Natural killer cell (primary cell): ENCODE measurements around the gene CXCL14. TPM values are rescaled to one million over a fixed set of nuclear protein-coding genes. Genes with fewer than 3 reads are reported as not detected.

Experiments
- ATAC-seq, 3 donors: fragments of 150-1000 bp in 2 of 3; fragments of 200-7000 bp in 1 of 3; cut with Tn5 transposase; 1 replicate in 1 of 3; 2 replicates in 2 of 3; pipeline ENCODE4 v1.10.0; 2021; ENCODE audit warnings: mild to moderate bottlenecking in 2 of 3, moderate library complexity in 2 of 3
- DNase-seq, 2 donors: peaks; one replicate each; pipeline versions ENCODE4 v3.0.0 to v3.0.0-alpha.2; 2013 to 2021; ENCODE audit warnings: mixed read lengths in 1 of 2
- H3K27ac ChIP-seq: one replicate; pipeline ENCODE4 v1.5.1; 2013; ENCODE audit warnings: mild to moderate bottlenecking, low read length
- H3K27me3 ChIP-seq: one replicate; pipeline ENCODE4 v1.6.1; 2013; ENCODE audit warnings: low read length; ENCODE audit not compliant: control insufficient read depth, insufficient read depth
- H3K36me3 ChIP-seq: one replicate; pipeline ENCODE4 v1.6.1; 2013; ENCODE audit warnings: low read length; ENCODE audit not compliant: control insufficient read depth, insufficient read depth
- H3K4me1 ChIP-seq: one replicate; pipeline ENCODE4 v1.6.1; 2013; ENCODE audit warnings: low read length; ENCODE audit not compliant: control insufficient read depth, insufficient read depth
- H3K4me3 ChIP-seq: one replicate; pipeline ENCODE4 v1.5.1; 2013; ENCODE audit warnings: low read length
- H3K9me3 ChIP-seq: one replicate; pipeline ENCODE4 v1.6.1; 2013; ENCODE audit warnings: low read length; ENCODE audit not compliant: control insufficient read depth, insufficient read depth
- H3K27ac Mint-ChIP-seq, 2 donors: one replicate each; pipeline ENCODE4 v1.8.0; 2022; ENCODE audit warnings: mild to moderate bottlenecking in 2 of 2, mixed read lengths in 2 of 2, moderate library complexity in 1 of 2
- H3K27me3 Mint-ChIP-seq, 2 donors: one replicate each; pipeline ENCODE4 v1.8.0; 2022; ENCODE audit warnings: low read depth in 2 of 2, mixed read lengths in 2 of 2
- H3K36me3 Mint-ChIP-seq: one replicate; pipeline ENCODE4 v1.8.0; 2022; ENCODE audit warnings: mixed read lengths
- H3K4me1 Mint-ChIP-seq, 2 donors: one replicate each; pipeline ENCODE4 v1.8.0; 2022; ENCODE audit warnings: mixed read lengths in 2 of 2
- H3K4me3 Mint-ChIP-seq: one replicate; pipeline ENCODE4 v1.8.0; 2022; ENCODE audit warnings: mild to moderate bottlenecking, moderate library complexity, mixed read lengths
- H3K9me3 Mint-ChIP-seq, 2 donors: one replicate each; pipeline ENCODE4 v1.8.0; 2022; ENCODE audit warnings: mixed read lengths in 2 of 2
- CTCF ChIP-seq: fragments of 200-600 bp; IDR thresholded peaks from one replicate; pipeline ENCODE4 v1.8.0; 2022; ENCODE audit warnings: antibody characterized with exemption
- WGBS: methylation state at CpG from one replicate; pipeline ENCODE4 v1.1.7; 2013; ENCODE audit warnings: missing lambda C conversion rate; ENCODE audit not compliant: insufficient coverage; 5-methylcytosine and 5-hydroxymethylcytosine counted together
- intact Hi-C: fragments of 100-400 bp; cut with micrococcal nuclease; formaldehyde crosslinking; loops from one replicate; pipeline ENCODE4 v1.14.2; 2022
- total RNA-seq, 4 donors: library from RNA; stranded (reverse); fragments of 120-200 nt in 1 of 4; gene quantifications; one replicate each; pipeline versions ENCODE4 v1.2.3 to v1.2.4, GENCODE V29; 2013 to 2022

CXCL14 gene
- total RNA-seq, 3 donors from 2014 or later (not counting 1 experiment from before 2014, with no cell fraction given) = not detected

GRCh38 chr5:135600152-135600570 lies 21.4 kb upstream of the CXCL14 start:
- Mint-ChIP-seq H3K36me3 (no peaks in the 10 kb centered on the region), H3K27me3 (peaks cover 4 to 14% of the 10 kb centered on the region in 2 donors), H3K9me3 (no peaks in the 10 kb centered on the region), H3K4me1 (no peaks in the 10 kb centered on the region), H3K27ac (no peak overlapping the region), H3K4me3 (no peak overlapping the region)
- H3K36me3 ChIP-seq = no peaks in the 10 kb centered on the region
- no peak overlapping the region for H3K27ac ChIP-seq
- no peaks in the 10 kb centered on the region for H3K9me3 ChIP-seq
- no peak for TF ChIP-seq CTCF
- WGBS = 81% methylated on average over 5 of the region's 5 CpGs
- no peak overlapping the region for H3K4me3 ChIP-seq
- DNase-seq (no peak), ATAC-seq (no peak)
- intact Hi-C loops = no loop called here
- H3K27me3 ChIP-seq = no peaks in the 10 kb centered on the region
- H3K4me1 ChIP-seq = no peaks in the 10 kb centered on the region

- intact Hi-C loops = no loop called here
- H3K27ac ChIP-seq = no peak overlapping the region
- no peak for DNase-seq
- H3K4me3 ChIP-seq = no peak overlapping the region
- no peak overlapping the region for H3K4me3 Mint-ChIP-seq
- no peaks in the 10 kb centered on the region for H3K4me1 ChIP-seq
- H3K4me1 Mint-ChIP-seq = no peaks in the 10 kb centered on the region
- H3K36me3 ChIP-seq = no peaks in the 10 kb centered on the region
- H3K27me3 ChIP-seq = no peaks in the 10 kb centered on the region
- H3K27ac Mint-ChIP-seq = no peak overlapping the region
- no peaks in the 10 kb centered on the region for H3K36me3 Mint-ChIP-seq
- no peak for ATAC-seq
- no peak for TF ChIP-seq CTCF
- H3K9me3 Mint-ChIP-seq = no peaks in the 10 kb centered on the region
- peaks cover 4 to 14% of the 10 kb centered on the region in 2 donors for H3K27me3 Mint-ChIP-seq
- no peaks in the 10 kb centered on the region for H3K9me3 ChIP-seq
- WGBS = 73% methylated on average over 5 of the region's 6 CpGs
Measured at GRCh38 chr5:135599421-135600151, 20.8 kb upstream of the CXCL14 start.

- Mint-ChIP-seq H3K4me1 (no peaks in the 10 kb centered on the region), H3K9me3 (no peaks in the 10 kb centered on the region), H3K36me3 (no peaks in the 10 kb centered on the region), H3K4me3 (no peak overlapping the region), H3K27ac (no peak overlapping the region), H3K27me3 (peaks cover 4 to 14% of the 10 kb centered on the region in 2 donors)
- H3K27me3 ChIP-seq = no peaks in the 10 kb centered on the region
- DNase-seq (no peak), ATAC-seq (no peak)
- 74% methylated on average over 9 of the region's 9 CpGs for WGBS
- H3K36me3 ChIP-seq = no peaks in the 10 kb centered on the region
- no peaks in the 10 kb centered on the region for H3K9me3 ChIP-seq
- H3K4me3 ChIP-seq = no peak overlapping the region
- intact Hi-C loops = no loop called here
- H3K27ac ChIP-seq = no peak overlapping the region
- no peaks in the 10 kb centered on the region for H3K4me1 ChIP-seq
- no peak for TF ChIP-seq CTCF
Measured at GRCh38 chr5:135598691-135599395, 20.1 kb upstream of the CXCL14 start.
